OCI-LY1 (cell line): ENCODE results near the gene DROSHA.

ENCODE experiments used
- H2AFZ ChIP-seq: fragments of 200-600 bp; sonication (generic), shearing (Covaris generic); 2 replicates; pipeline ENCODE4 v1.6.0; 2014; ENCODE audit warnings: antibody characterized with exemption, mild to moderate bottlenecking, low read length
- H3F3A ChIP-seq: fragments of 200-600 bp; sonication (generic), shearing (Covaris generic); 2 replicates; pipeline ENCODE4 v1.6.0; 2014; ENCODE audit warnings: mild to moderate bottlenecking, antibody characterized with exemption, low read length, moderate library complexity; ENCODE audit not compliant: insufficient read depth
- H3K27ac ChIP-seq: fragments of 200-600 bp; sonication (generic); 2 replicates; pipeline ENCODE4 v1.5.1; 2014; ENCODE audit warnings: low read length, mixed run types, mild to moderate bottlenecking, low read depth; ENCODE audit not compliant: poor library complexity, severe bottlenecking
- H3K27me3 ChIP-seq: fragments of 200-600 bp; sonication (generic); 2 replicates; pipeline ENCODE4 v1.6.0; 2014; ENCODE audit warnings: antibody characterized with exemption, mild to moderate bottlenecking, low read length, moderate library complexity; ENCODE audit not compliant: insufficient read depth
- H3K36me3 ChIP-seq: fragments of 200-600 bp; sonication (generic); 2 replicates; pipeline ENCODE4 v1.6.1; 2014; ENCODE audit warnings: mild to moderate bottlenecking, antibody characterized with exemption, low read length, moderate library complexity, mixed read lengths; ENCODE audit not compliant: insufficient read depth
- H3K4me1 ChIP-seq: fragments of 200-600 bp; sonication (generic); 2 replicates; pipeline ENCODE4 v1.5.1; 2014; ENCODE audit warnings: mild to moderate bottlenecking, low read length, moderate library complexity; ENCODE audit not compliant: insufficient read depth, severe bottlenecking
- H3K4me2 ChIP-seq: fragments of 200-600 bp; sonication (generic), shearing (Covaris generic); 2 replicates; pipeline ENCODE4 v1.6.1; 2014; ENCODE audit warnings: low read length
- H3K4me3 ChIP-seq: fragments of 200-600 bp; sonication (generic); 2 replicates; pipeline ENCODE4 v1.5.1; 2014; ENCODE audit warnings: low read length, low read depth, mild to moderate bottlenecking, mixed read lengths; ENCODE audit not compliant: poor library complexity, severe bottlenecking
- H3K79me2 ChIP-seq: fragments of 200-600 bp; shearing (Covaris generic); 2 replicates; pipeline ENCODE4 v1.6.1; 2016; ENCODE audit warnings: mixed run types, low read length, mixed read lengths; ENCODE audit not compliant: insufficient read depth
- H3K9ac ChIP-seq: fragments of 200-600 bp; sonication (generic), shearing (Covaris generic); 2 replicates; pipeline ENCODE4 v1.6.1; 2014; ENCODE audit warnings: mild to moderate bottlenecking, low read length, mixed read lengths
- H3K9me2 ChIP-seq: fragments of 200-600 bp; sonication (generic), shearing (Covaris generic); 2 replicates; pipeline ENCODE4 v1.6.1; 2014; ENCODE audit warnings: low read depth, mild to moderate bottlenecking, low read length, mixed read lengths
- H3K9me3 ChIP-seq: fragments of 200-600 bp; shearing (Covaris generic); 2 replicates; pipeline ENCODE4 v1.6.1; 2014; ENCODE audit warnings: low read length, mixed read lengths
- H4K20me1 ChIP-seq: fragments of 200-600 bp; sonication (generic), shearing (Covaris generic); 2 replicates; pipeline ENCODE4 v1.6.0; 2016; ENCODE audit warnings: mild to moderate bottlenecking, low read length; ENCODE audit not compliant: insufficient read depth
- EZH2 ChIP-seq: fragments of 200-600 bp; sonication (generic), shearing (Covaris generic); IDR thresholded peaks from 2 replicates; pipeline ENCODE4 v1.8.0; 2017; ENCODE audit warnings: borderline replicate concordance, mixed run types, mild to moderate bottlenecking, antibody characterized with exemption, low read length, moderate library complexity, mixed read lengths
- TF ChIP-seq, protein P1 (sequence below): fragments of 200-600 bp; sonication (generic), shearing (Covaris generic); IDR thresholded peaks from 2 replicates; pipeline ENCODE4 v1.5.1; 2017; ENCODE audit warnings: mild to moderate bottlenecking, antibody characterized with exemption, low read length, moderate library complexity, mixed read lengths

DROSHA gene

DNA sequence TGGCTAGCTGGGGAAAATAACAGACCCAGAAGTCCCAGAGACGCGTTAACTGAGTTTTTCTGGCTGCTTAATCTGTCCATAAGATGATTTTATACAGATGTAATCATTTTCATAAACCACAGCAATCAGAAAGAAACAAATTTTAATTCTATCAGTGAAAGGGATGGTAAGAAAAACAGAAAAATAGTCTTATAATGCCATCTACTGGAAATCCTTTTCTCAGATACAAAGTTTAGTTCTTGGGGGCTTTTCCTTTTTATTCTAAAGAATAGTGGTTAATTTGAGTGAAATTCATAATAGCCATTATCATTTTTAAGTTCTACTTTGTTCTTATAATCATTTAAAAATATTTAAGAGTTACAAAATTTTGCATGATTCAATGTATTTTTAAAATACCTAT lies 44.4 kb downstream of the DROSHA start:
- no peaks in the 10 kb centered on the region for H3K9me3 ChIP-seq
- H3K4me1 ChIP-seq: no peaks in the 10 kb centered on the region
- H3K36me3 ChIP-seq: peaks cover 65% of the 10 kb centered on the region
- H4K20me1 ChIP-seq: no peaks in the 10 kb centered on the region
- H3K4me3 ChIP-seq: no peak overlapping the region
- no peaks in the 10 kb centered on the region for H3F3A ChIP-seq
- TF ChIP-seq EZH2: no peak
- TF ChIP-seq, protein P1, sequence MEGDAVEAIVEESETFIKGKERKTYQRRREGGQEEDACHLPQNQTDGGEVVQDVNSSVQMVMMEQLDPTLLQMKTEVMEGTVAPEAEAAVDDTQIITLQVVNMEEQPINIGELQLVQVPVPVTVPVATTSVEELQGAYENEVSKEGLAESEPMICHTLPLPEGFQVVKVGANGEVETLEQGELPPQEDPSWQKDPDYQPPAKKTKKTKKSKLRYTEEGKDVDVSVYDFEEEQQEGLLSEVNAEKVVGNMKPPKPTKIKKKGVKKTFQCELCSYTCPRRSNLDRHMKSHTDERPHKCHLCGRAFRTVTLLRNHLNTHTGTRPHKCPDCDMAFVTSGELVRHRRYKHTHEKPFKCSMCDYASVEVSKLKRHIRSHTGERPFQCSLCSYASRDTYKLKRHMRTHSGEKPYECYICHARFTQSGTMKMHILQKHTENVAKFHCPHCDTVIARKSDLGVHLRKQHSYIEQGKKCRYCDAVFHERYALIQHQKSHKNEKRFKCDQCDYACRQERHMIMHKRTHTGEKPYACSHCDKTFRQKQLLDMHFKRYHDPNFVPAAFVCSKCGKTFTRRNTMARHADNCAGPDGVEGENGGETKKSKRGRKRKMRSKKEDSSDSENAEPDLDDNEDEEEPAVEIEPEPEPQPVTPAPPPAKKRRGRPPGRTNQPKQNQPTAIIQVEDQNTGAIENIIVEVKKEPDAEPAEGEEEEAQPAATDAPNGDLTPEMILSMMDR: no peak
- no peak overlapping the region for H2AFZ ChIP-seq
- no peaks in the 10 kb centered on the region for H3K27me3 ChIP-seq
- no peak overlapping the region for H3K4me2 ChIP-seq
- no peaks in the 10 kb centered on the region for H3K79me2 ChIP-seq
- H3K9me2 ChIP-seq: no peaks in the 10 kb centered on the region
- H3K27ac ChIP-seq: no peak overlapping the region
- no peak overlapping the region for H3K9ac ChIP-seq

DNA sequence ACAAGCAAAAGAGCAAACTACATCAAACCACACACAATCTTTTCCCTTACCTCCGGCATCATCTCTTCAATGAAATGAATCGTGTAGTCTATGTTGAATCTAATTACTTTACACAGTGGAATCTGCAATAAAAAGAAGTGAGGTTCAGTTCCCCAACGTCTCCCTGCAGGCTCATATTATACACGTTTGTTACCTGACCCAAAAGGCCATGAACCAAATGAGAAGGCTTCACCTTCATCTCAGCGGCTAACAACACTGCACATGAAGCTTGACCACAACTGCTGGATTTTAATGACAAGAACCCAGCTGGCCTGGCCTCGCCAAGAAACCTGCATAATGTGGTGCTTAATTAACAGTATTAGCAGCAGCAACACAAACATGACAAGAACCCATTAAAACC lies 45.5 kb downstream of the DROSHA start:
- Histone ChIP-seq H3F3A (no peaks in the 10 kb centered on the region), H3K4me1 (no peaks in the 10 kb centered on the region), H3K4me2 (no peak overlapping the region), H3K4me3 (no peak overlapping the region), H3K27me3 (no peaks in the 10 kb centered on the region), H2AFZ (no peak overlapping the region), H3K27ac (no peak overlapping the region), H3K36me3 (peaks cover 67% of the 10 kb centered on the region), H3K79me2 (no peaks in the 10 kb centered on the region), H3K9me3 (no peaks in the 10 kb centered on the region), H3K9me2 (no peaks in the 10 kb centered on the region), H4K20me1 (no peaks in the 10 kb centered on the region), H3K9ac (no peak overlapping the region)
- no peak for TF ChIP-seq EZH2

DNA sequence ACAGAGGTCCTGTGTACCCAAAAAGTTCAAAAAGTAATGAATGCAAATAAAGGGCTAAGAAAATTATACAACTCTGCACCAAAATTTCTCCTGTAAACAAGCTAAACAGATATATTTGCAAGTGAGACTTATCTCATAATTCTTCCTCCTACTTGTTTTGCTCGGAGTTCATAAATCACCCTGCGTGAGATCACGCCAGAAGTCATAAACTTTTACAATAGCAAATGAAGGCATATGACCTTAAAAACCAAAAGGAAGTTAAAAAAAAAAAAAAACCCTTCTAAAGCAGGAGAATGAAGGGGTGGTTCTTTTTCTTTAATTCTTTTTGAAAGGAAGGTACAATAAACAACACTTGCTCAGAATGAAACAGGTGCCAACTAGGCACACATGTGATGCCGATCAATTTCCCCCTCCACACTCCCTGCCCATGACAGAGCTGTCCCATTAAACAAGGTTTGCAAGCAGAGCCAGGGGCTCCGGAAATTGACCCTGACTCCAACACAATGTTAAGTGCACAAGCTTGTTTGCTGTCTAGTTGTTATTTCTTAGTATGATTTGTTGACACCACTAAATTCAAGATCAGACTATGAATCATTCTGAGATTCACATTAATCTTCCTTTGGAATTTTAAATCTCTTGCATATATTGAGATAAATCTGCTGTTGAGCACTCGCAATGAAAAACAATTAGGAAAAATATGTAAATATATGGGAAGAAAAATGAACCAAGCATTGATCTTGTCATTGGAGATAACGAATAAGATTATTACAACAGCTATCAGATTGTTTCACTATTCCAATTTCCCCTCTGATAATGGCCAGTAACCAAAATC lies 46.3 kb downstream of the DROSHA start:
- TF ChIP-seq, protein P1: no peak
- TF ChIP-seq EZH2: no peak
- H4K20me1 ChIP-seq: no peaks in the 10 kb centered on the region
- no peak overlapping the region for H3K27ac ChIP-seq
- H3K4me2 ChIP-seq: no peak overlapping the region
- no peaks in the 10 kb centered on the region for H3K9me2 ChIP-seq
- no peaks in the 10 kb centered on the region for H3K4me1 ChIP-seq
- H3K79me2 ChIP-seq: no peaks in the 10 kb centered on the region
- H3K4me3 ChIP-seq: no peak overlapping the region
- H3K9me3 ChIP-seq: no peaks in the 10 kb centered on the region
- H3K9ac ChIP-seq: no peak overlapping the region
- peaks cover 65% of the 10 kb centered on the region for H3K36me3 ChIP-seq
- H3F3A ChIP-seq: no peaks in the 10 kb centered on the region
- no peak overlapping the region for H2AFZ ChIP-seq
- no peaks in the 10 kb centered on the region for H3K27me3 ChIP-seq
